NCI-H82 (cell line): ENCODE measurements around the gene APH1A.
A peak's percentile ranks its signal among the peaks of the same experiment; 100 is the strongest.
"Not testable (repeated sequence)": the region's sequence is repeated elsewhere in the genome, so short reads cannot be mapped to it uniquely, and the experiment has no call there.

Experiments
- DNase-seq: peaks from one replicate; lab custom pipeline; 2025; lab: John Stamatoyannopoulos, UW

Gene APH1A

DNA sequence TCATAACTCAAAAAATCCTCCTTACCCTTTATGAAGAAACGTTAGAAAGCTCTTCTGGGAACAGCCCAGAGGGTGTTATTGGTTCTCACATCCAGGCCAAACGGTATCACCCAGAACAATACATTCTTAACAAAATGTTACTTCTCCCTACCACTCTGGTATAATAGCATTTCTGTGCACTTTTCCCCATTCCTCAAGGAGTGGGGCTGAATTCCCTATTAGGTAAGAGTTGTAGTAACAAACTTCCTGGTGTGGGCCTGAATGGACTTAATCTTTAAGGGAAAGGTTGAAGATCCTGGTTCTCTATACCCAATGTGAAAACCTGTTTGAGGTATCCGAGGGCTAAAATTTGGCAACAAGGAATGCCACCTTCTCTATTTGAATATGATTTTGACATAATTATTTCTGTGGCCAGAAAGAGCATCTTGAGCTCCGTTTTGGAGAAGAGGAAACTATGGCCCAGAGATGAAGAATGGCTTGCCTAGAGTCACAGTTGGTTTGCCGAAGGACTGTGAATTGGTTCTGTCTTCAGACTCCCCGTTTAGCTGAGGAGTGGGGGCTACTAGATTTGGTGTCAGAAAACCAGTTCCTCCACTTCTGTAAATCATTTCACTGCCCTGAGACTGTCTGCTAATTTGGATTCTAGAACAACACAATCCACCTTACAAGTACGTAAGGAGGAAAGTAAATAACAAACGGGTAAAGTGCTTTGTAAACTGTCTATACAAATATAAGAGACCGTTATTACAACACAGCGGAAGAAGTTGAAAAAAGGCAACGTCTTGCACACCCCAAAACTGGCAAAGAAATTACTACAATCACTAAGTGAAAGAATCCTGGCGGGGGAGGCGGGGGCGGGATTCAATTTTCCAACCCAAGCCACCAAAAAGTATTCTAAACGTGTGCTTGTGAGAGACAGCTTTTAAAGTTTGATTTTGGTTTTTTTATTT is 35.2 kb downstream of the APH1A start:
- no peak for DNase-seq

DNA sequence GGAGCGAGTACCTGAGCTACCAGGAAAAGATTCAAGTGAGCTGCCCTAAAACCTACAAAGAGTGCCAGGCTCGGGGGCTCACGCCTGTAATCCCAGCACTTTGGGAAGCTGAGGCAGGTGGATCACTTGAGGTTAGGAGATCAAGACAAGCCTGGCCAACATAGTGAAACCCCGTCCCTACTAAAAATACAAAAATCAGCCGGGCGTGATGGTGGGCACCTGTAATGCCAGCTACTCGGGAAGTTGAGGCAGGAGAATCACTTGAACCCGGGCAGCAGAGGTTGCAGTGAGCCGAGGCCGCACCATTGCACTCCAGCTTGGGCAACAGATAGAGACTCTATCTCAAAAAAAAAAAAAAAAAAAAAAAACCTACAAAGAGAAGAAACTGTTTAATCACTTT is 35.9 kb downstream of the APH1A start:
- not testable (repeated sequence) for DNase-seq

- DNase-seq: not testable (repeated sequence)
Measured at GRCh38 chr1:150228246-150228645, 40.6 kb downstream of the APH1A start.

DNA sequence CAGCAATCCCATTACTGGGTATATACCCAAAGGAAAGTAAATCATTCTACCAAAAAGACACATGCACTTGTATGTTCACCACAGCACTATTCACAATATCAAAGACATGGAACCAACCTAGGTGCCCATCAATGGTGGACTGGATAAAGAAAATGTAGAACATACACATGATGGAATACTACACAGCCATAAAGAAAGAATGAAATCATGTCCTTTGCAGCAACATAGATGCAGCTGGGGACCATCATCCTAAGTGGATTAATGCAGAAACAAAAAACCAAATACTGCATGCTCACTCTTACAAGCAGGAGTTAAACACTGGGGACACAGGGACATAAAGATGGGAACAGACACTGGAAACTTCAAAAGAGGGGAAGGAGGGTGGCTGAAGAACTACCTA is 41.6 kb downstream of the APH1A start:
- no peak for DNase-seq

DNA sequence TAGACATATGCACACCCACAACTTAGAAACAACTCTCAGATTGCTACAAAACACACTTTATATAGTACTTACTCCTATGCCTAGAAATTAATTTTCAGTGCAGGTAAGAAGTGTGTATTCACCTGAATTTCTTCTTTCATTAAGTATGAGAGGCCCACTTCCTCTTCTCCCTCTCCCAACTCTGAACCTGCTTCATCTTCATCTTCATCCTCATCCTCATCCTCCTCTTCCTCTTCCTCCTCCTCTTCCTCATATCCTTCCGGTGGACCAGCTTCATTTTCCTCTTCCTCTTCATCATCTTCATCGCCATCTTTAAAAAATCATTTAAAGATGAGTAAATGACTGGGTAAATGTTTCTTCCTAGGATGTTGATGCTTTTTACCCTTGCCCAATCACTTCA is 42.3 kb downstream of the APH1A start:
- no peak for DNase-seq

GRCh38 chr1:150225546-150225945 is 43.3 kb downstream of the APH1A start:
- no peak for DNase-seq

GRCh38 chr1:150224983-150225382 is 43.8 kb downstream of the APH1A start:
- DNase-seq: no peak

- peak; percentile 30 for DNase-seq
Measured at GRCh38 chr1:150221552-150221951, 47.3 kb downstream of the APH1A start.

DNA sequence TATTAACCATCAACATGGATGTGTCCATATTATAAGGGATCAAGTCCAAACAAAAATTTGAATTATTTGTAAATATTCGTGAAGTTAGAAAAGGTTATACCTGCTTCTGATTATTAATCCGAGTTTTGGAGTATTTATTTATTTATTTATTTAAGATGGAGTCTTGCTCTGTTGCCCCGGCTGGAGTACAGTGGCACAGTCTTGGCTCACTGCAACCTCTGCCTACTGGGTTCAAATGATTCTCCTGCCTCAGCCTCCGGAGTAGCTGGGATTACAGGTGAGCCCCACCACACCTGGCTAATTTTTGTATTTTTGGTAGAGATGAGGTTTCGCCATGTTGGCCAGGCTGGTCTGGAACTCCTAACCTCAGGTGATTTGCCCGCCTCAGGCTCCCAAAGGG is 53.0 kb downstream of the APH1A start:
- not testable (repeated sequence) for DNase-seq
